Left lung (tissue), 10 donors: ENCODE measurements around the gene BOD1. TPM values are rescaled to one million over a fixed set of nuclear protein-coding genes. Genes with fewer than 3 reads are reported as not detected.

ENCODE experiments used
- ATAC-seq: fragments of 200-7000 bp; cut with Tn5 transposase; one replicate; pipeline ENCODE4 v1.9.1; 2020; ENCODE audit warnings: moderate library complexity
- DNase-seq, 4 donors: peaks; one replicate each; pipeline ENCODE4 v3.0.0-alpha.2; 2013 to 2020
- H3K27ac ChIP-seq, 2 donors: fragments of 200-600 bp; sonication (generic) in 1 of 2; one replicate each; pipeline versions ENCODE4 v1.5.0 to v1.8.0; 2020 to 2021
- H3K27me3 ChIP-seq, 2 donors: fragments of 200-600 bp; sonication (generic) in 1 of 2; one replicate each; pipeline versions ENCODE4 v1.5.0 to v1.8.0; 2020 to 2021
- H3K36me3 ChIP-seq, 2 donors: fragments of 200-600 bp; sonication (generic) in 1 of 2; one replicate each; pipeline versions ENCODE4 v1.5.0 to v1.8.0; 2020 to 2021
- H3K4me1 ChIP-seq, 2 donors: fragments of 200-600 bp; one replicate each; pipeline ENCODE4 v1.8.0; 2021
- H3K4me3 ChIP-seq, 2 donors: fragments of 200-600 bp; sonication (generic) in 1 of 2; one replicate each; pipeline versions ENCODE4 v1.5.0 to v1.8.0; 2020 to 2021; ENCODE audit warnings: mild to moderate bottlenecking in 1 of 2
- H3K9me3 ChIP-seq, 2 donors: fragments of 200-600 bp; sonication (generic) in 1 of 2; one replicate each; pipeline versions ENCODE4 v1.5.0 to v1.8.0; 2020 to 2021
- intact Hi-C, 2 donors: fragments of 100-400 bp; cut with DNase I; formaldehyde crosslinking; loops; one replicate each; pipeline versions ENCODE4 v1.11.2 to v1.14.2; 2022
- polyA plus RNA-seq, 6 donors: library from polyadenylated mRNA; unstranded; fragments of 120-200 nt; gene quantifications; one replicate each; pipeline ENCODE4 v1.2.1, GENCODE V29; 2013; ENCODE audit not compliant: insufficient read length in 6 of 6
- total RNA-seq, 2 donors: library from RNA; stranded (reverse); fragmentation: NEBNext Ultra II Directional; extraction: Animal tissue kit (Norgen Biotek cat#: 25700); gene quantifications; one replicate each; pipeline ENCODE4 v1.2.1, GENCODE V29; 2021
- TF ChIP-seq, protein P1 (sequence below), 2 donors: fragments of 200-600 bp; sonication (generic) in 1 of 2; IDR thresholded peaks; one replicate each; pipeline versions ENCODE4 v1.5.0 to v1.8.0; 2021; ENCODE audit warnings: antibody characterized with exemption in 2 of 2
- donor health status: DM: no; HTN: yes; CAD: no.
- donor health status: DM: no; HTN: no; CAD: no.

Gene BOD1
- total and polyA plus RNA-seq, 8 donors, result 37.4 to 156 (median 124) TPM

DNA sequence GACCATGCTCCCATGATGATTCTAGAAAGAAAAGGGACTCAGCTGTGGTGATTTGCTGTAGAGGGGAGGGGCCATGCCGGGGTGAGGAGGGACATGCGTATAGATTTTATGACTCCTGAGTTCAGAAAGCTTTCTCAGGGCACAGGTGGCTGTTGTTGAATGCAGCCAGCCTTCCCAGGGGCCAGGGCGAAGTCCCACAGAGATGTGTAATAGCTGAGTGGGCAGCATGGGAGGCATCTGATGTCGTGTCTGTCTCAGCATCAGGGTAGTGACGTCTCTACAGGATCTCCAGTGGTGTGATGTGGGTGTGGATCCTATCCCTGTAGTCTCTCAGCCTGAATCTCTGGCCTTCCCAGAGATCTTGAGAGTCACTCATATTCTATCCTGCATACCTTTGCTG lies 7.8 kb upstream of the BOD1 start:
- Histone ChIP-seq H3K27ac (no peak overlapping the region), H3K27me3 (no peaks in the 10 kb centered on the region), H3K4me3 (no peak overlapping the region), H3K9me3 (no peaks in the 10 kb centered on the region), H3K4me1 (no peaks in the 10 kb centered on the region), H3K36me3 (no peaks in the 10 kb centered on the region)
- intact Hi-C loops, result no loop called here
- TF ChIP-seq, protein P1, sequence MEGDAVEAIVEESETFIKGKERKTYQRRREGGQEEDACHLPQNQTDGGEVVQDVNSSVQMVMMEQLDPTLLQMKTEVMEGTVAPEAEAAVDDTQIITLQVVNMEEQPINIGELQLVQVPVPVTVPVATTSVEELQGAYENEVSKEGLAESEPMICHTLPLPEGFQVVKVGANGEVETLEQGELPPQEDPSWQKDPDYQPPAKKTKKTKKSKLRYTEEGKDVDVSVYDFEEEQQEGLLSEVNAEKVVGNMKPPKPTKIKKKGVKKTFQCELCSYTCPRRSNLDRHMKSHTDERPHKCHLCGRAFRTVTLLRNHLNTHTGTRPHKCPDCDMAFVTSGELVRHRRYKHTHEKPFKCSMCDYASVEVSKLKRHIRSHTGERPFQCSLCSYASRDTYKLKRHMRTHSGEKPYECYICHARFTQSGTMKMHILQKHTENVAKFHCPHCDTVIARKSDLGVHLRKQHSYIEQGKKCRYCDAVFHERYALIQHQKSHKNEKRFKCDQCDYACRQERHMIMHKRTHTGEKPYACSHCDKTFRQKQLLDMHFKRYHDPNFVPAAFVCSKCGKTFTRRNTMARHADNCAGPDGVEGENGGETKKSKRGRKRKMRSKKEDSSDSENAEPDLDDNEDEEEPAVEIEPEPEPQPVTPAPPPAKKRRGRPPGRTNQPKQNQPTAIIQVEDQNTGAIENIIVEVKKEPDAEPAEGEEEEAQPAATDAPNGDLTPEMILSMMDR (IDR thresholded peaks at IDR 0.05), result no peak
- no peak for ATAC-seq
- DNase-seq, result no peak

DNA sequence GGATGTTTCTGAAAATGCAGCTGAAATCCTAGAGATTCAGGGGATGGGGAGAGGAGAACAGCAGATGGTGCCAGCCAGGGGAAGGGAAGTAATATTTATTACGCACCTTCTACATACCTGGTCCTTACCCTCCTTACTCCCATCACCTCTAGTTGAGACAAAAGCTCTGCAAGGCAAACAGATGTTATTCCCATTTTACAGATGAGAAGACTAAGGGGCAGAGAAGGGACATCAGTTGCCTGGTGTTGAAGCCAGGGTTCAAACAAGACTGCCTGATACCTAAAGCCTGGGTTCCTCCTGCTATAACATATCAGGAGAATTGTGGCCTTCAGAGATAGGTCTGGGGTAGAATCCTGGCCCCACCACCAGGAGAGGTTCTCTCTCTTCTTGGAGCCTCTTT lies 7.3 kb upstream of the BOD1 start:
- TF ChIP-seq, protein P1 (IDR thresholded peaks at IDR 0.05), result no peak
- Histone ChIP-seq H3K4me3 (no peak overlapping the region), H3K9me3 (no peaks in the 10 kb centered on the region), H3K36me3 (no peaks in the 10 kb centered on the region), H3K27me3 (no peaks in the 10 kb centered on the region), H3K27ac (no peak overlapping the region), H3K4me1 (peaks cover 0 to 3% of the 10 kb centered on the region in 2 donors)
- intact Hi-C loops, result no loop called here
- DNase-seq (no peak), ATAC-seq (no peak)

DNA sequence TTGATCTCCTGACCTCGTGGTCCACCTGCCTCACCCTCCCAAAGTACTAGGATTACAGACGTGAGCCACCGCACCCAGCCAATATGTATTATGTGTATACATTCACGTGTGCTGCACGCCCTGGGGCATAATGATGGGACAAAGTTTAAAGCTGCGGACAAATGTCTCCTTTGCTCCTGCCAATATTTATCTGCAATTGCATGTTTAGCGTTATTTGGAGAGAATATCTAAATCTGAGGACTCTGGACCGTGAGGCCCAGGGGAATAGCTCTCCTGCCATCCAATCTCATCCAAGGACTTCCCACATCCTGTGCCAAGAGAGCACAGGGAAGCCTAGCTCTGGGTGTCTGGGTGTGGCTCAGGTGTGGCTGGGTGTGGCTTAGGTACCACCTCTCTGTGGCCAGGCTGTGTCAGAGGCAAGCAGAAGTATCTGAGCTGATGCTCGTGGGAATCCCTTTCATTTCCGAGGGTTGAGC lies 6.9 kb upstream of the BOD1 start:
- ATAC-seq, result no peak
- no peaks in the 10 kb centered on the region for H3K9me3 ChIP-seq
- H3K36me3 ChIP-seq, result no peaks in the 10 kb centered on the region
- no peaks in the 10 kb centered on the region for H3K27me3 ChIP-seq
- no peak for DNase-seq
- peaks cover 0 to 3% of the 10 kb centered on the region in 2 donors for H3K4me1 ChIP-seq
- TF ChIP-seq, protein P1 (IDR thresholded peaks at IDR 0.05), result no peak
- intact Hi-C loops, result no loop called here
- H3K4me3 ChIP-seq, result no peak overlapping the region
- H3K27ac ChIP-seq, result no peak overlapping the region

DNA sequence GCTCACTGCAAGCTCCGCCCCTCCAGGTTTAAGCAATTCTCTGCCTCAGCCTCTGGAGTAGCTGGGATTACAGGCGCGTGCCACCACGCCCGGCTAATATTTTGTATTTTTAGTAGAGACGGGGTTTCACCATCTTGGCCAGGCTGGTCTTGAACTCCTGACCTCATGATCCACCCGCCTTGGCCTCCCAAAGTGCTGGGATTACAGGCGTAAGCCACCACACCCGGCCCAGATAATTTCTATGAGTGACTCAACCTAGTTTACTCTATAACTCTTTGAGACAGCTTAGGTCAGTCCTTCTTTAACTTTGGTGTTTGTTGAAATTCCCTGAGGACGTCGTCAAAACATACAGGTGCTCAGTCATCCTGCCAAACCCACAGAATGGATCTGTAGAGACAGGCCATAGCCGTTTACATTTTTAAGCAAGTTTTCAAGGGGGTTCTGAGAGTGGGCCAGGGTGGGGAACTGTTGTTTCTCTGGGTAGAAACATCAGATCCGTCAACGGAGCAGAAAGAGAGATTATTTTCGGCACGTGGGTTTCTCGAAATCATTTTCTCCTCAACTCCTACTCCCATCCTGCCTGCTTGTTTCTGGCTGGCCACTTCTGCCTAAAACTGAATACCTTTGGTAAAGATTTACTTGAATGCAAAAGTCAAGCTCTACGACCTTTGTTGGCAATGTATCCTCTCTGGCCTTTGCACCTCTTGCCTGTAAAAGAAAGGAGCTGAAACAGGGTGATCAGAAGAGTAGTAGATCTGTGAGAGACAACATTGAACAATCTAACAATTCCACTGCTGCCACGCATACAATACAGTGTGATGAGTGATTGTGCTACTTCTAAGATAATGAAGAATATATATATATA lies 6.0 kb upstream of the BOD1 start:
- H3K4me1 ChIP-seq, result peaks cover 0 to 3% of the 10 kb centered on the region in 2 donors
- no peaks in the 10 kb centered on the region for H3K27me3 ChIP-seq
- no peak overlapping the region for H3K27ac ChIP-seq
- H3K36me3 ChIP-seq, result no peaks in the 10 kb centered on the region
- DNase-seq, result no peak
- intact Hi-C loops, result no loop called here
- H3K9me3 ChIP-seq, result no peaks in the 10 kb centered on the region
- TF ChIP-seq, protein P1 (IDR thresholded peaks at IDR 0.05), result no peak
- no peak overlapping the region for H3K4me3 ChIP-seq
- ATAC-seq, result no peak

DNA sequence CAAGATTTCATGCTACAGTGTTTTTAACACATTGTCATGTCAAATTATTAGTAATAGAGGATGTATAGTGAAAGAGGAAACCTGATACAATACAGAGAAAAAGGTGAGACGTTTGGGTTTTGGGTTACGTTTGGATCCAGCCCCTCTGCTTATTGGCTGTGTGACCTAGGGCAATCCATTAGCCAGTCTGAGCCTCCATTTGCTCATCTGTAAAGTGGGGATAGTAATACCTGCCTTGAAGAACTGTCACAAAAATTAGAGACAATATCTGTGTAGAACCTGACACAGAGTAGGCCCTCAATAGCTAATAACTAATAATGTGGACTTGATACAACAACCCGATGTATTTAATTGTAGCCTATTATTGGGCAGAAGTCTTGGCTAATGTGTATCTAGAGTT lies 4.3 kb upstream of the BOD1 start:
- no peak overlapping the region for H3K27ac ChIP-seq
- ATAC-seq, result no peak
- no peak for DNase-seq
- H3K27me3 ChIP-seq, result no peaks in the 10 kb centered on the region
- no peaks in the 10 kb centered on the region for H3K9me3 ChIP-seq
- TF ChIP-seq, protein P1 (IDR thresholded peaks at IDR 0.05), result no peak
- no peaks in the 10 kb centered on the region for H3K36me3 ChIP-seq
- H3K4me1 ChIP-seq, result peaks cover 5 to 10% of the 10 kb centered on the region in 2 donors
- intact Hi-C loops, result no loop called here
- H3K4me3 ChIP-seq, result no peak overlapping the region
